ENCODE results near the gene ADGRG3.

The ADGRG3 gene

GRCh38 chr16:57630407-57630797, 37.7 kb upstream of the ADGRG3 start:
- H3K4me3 ChIP-seq (replicated peaks; ENCODE audit: insufficient read depth, low read length): no peak overlapping the region
- no peak for TF ChIP-seq POLR2AphosphoS5 (IDR thresholded peaks at IDR 0.05; ENCODE audit: low read depth)
- no peak for TF ChIP-seq CTCF (IDR thresholded peaks at IDR 0.05; ENCODE audit: insufficient read depth, low read length)
- no peak for TF ChIP-seq SPI1 (IDR thresholded peaks at IDR 0.05; ENCODE audit: borderline replicate concordance, low read depth)
- no peak for TF ChIP-seq REST (IDR thresholded peaks at IDR 0.05; ENCODE audit: insufficient replicate concordance, low read depth)
- TF ChIP-seq GABPA (IDR thresholded peaks at IDR 0.05; ENCODE audit: low read depth): no peak
- H3K27me3 ChIP-seq (ENCODE audit: insufficient read depth, poor library complexity, severe bottlenecking): peaks cover 2% of the 10 kb centered on the region
- no peak for DNase-seq (ENCODE audit: low read depth in 1 of 2, low spot score in 1 of 2)
- H3K27ac ChIP-seq (replicated peaks): no peak overlapping the region

- no peak for DNase-seq (ENCODE audit: low read depth in 1 of 2, low spot score in 1 of 2)
- TF ChIP-seq SPI1 (IDR thresholded peaks at IDR 0.05; ENCODE audit: borderline replicate concordance, low read depth) (no peak), GABPA (IDR thresholded peaks at IDR 0.05; ENCODE audit: low read depth) (no peak), CTCF (IDR thresholded peaks at IDR 0.05; ENCODE audit: insufficient read depth, low read length) (no peak), POLR2AphosphoS5 (IDR thresholded peaks at IDR 0.05; ENCODE audit: low read depth) (no peak), REST (IDR thresholded peaks at IDR 0.05; ENCODE audit: insufficient replicate concordance, low read depth) (no peak)
- Histone ChIP-seq H3K27me3 (ENCODE audit: insufficient read depth, poor library complexity, severe bottlenecking) (peaks cover 2% of the 10 kb centered on the region), H3K4me3 (replicated peaks; ENCODE audit: insufficient read depth, low read length) (no peak overlapping the region), H3K27ac (replicated peaks) (no peak overlapping the region)
Observed at GRCh38 chr16:57630931-57631845, 36.9 kb upstream of the ADGRG3 start.

GRCh38 chr16:57632568-57632967, 35.5 kb upstream of the ADGRG3 start:
- H3K27me3 ChIP-seq (ENCODE audit: insufficient read depth, poor library complexity, severe bottlenecking): peaks cover 2% of the 10 kb centered on the region
- TF ChIP-seq GABPA (IDR thresholded peaks at IDR 0.05; ENCODE audit: low read depth): no peak
- TF ChIP-seq REST (IDR thresholded peaks at IDR 0.05; ENCODE audit: insufficient replicate concordance, low read depth): no peak
- no peak for TF ChIP-seq SPI1 (IDR thresholded peaks at IDR 0.05; ENCODE audit: borderline replicate concordance, low read depth)
- TF ChIP-seq CTCF (IDR thresholded peaks at IDR 0.05; ENCODE audit: insufficient read depth, low read length): no peak
- no peak for TF ChIP-seq POLR2AphosphoS5 (IDR thresholded peaks at IDR 0.05; ENCODE audit: low read depth)
- no peak overlapping the region for H3K27ac ChIP-seq (replicated peaks)
- no peak overlapping the region for H3K4me3 ChIP-seq (replicated peaks; ENCODE audit: insufficient read depth, low read length)
- no peak for DNase-seq (ENCODE audit: low read depth in 1 of 2, low spot score in 1 of 2)
